H1 (cell line): ENCODE measurements around the gene NRROS. TPM values are rescaled to one million over a fixed set of nuclear protein-coding genes. Genes with fewer than 3 reads are reported as not detected.

Experiments
- CHD7 ChIP-seq: fragments of 300-600 bp; sonication (generic); IDR thresholded peaks from 2 replicates; pipeline ENCODE4 v1.7.1; 2012; ENCODE audit warnings: low read length, moderate library complexity, mild to moderate bottlenecking, inconsistent platforms; ENCODE audit not compliant: insufficient replicate concordance
- MAX ChIP-seq: IDR thresholded peaks from 2 replicates; pipeline ENCODE4 v1.6.1; 2012; ENCODE audit warnings: inconsistent platforms
- TEAD4 ChIP-seq: IDR thresholded peaks from 2 replicates; pipeline ENCODE4 v1.6.1; 2012; ENCODE audit warnings: low read depth, low read length, inconsistent platforms, mixed read lengths
- polyA plus RNA-seq, 7 experiments: library from polyadenylated mRNA; depleted of rRNA in 3 of 7; stranded (reverse) in 5 of 7; unstranded in 2 of 7; fragments of >200 nt in 5 of 7; fragments of 200-250 nt in 2 of 7; gene quantifications; 1 replicate in 5 of 7; 2 replicates in 1 of 7; 4 replicates in 1 of 7; pipeline versions ENCODE4 v1.2.1 to v1.2.3, GENCODE V29; 2011 to 2013; ENCODE audit warnings: missing spikeins in 2 of 7, mixed read lengths in 2 of 7
- total RNA-seq: library from RNA; stranded (reverse); fragmentation: NEBNext Ultra II Directional; extraction: Animal tissue kit (Norgen Biotek cat#: 25700); gene quantifications from 2 replicates; pipeline ENCODE4 v1.2.1, GENCODE V29; 2021

NRROS gene
- total and polyA plus RNA-seq, 2 of the 8 experiments (the other 6 are each of a cell fraction or from before 2014, with no cell fraction given) = 5.3 to 7.3 TPM

- no peak for TF ChIP-seq CHD7
- no peak for TF ChIP-seq MAX
- no peak for TF ChIP-seq TEAD4
- TF ChIP-seq, all 59 proteins: peak for 0
Measured at GRCh38 chr3:196604548-196604947, 34.9 kb upstream of the NRROS start (continued).
